DMS153 (cell line): ENCODE results near the gene ITIH3.

ENCODE experiments used
- DNase-seq: peaks from one replicate; lab custom pipeline; 2025; lab: John Stamatoyannopoulos, UW

The ITIH3 gene

DNA sequence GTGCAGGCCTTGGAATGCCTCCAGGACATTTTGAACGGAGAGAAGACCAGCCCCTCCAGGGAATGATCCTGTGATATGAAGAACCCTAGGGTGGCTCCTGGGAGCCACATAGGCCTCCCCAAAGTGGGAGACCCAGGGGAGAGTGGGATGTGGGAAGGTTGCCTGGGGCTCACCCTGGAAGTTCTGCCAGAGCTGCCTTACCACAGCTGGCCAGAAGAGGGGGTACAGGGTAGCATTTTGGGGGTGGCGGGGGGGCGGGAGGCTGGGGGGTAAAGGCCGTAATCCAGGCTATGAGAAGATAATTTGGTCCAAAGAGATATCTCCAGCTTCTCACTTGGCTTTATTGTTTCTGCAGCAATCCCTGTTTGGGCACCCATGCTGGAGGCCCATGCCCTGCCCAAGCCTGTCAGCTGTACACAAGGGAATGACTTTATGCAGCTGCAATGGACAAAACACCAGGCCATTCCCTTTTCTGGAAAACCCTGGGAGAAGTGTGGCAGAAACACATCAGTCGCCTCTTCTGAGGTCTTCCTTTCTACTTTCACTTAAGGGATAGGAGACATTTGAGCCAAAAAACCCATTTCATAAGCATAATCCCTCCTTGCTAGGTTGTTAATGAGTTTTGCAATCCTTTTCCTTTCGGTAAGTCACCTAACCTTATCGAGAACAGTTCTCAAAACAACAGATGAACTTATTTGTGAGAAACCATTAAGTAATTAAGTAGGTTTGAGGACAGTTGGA is 51.3 kb downstream of the ITIH3 start:
- no peak for DNase-seq

DNA sequence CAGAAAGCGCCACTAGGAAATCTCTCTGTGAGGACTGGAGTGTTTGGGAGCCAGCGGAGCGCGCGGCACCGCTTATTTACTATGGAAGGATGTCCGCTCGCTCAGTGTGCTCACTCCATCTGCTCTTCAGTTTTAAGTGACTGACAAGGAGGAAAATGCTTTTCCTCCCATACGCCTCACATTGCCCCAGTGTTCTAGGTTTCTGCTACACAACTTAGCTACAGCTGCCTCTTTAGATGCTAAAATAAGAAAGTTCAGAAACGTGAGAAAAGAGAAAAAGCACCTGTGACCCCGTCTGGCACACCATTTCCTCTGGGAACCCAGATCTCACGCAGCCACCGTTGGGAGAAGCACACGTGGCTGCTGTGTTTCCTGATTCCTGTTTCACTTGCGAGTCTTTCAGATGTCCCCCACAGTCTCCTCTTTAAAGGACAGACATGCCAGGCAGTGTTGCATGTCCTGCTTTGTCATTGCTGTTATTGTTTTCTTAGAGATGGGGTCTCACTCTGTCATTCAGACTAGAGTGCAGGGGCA is 51.9 kb downstream of the ITIH3 start:
- DNase-seq, result no peak

DNA sequence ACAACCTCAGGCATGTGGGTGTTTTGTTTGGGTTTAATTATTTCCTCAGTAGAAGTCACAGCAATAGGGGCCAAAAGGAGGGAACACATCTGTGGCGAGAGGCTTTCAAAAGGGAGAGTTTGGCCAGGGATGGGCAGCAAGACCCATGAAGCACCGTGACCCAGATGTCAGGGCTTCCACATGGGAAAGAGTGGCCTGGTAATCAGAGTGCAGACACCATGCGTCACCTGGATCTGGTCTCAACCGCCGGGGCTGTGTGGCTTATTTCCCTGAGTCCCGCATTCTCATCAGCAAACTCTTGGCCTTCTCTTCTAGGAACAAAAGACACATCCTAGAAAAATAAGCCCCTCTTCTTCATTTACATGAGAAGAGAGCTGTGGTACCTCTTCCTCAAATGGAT is 52.6 kb downstream of the ITIH3 start:
- DNase-seq, result no peak

DNA sequence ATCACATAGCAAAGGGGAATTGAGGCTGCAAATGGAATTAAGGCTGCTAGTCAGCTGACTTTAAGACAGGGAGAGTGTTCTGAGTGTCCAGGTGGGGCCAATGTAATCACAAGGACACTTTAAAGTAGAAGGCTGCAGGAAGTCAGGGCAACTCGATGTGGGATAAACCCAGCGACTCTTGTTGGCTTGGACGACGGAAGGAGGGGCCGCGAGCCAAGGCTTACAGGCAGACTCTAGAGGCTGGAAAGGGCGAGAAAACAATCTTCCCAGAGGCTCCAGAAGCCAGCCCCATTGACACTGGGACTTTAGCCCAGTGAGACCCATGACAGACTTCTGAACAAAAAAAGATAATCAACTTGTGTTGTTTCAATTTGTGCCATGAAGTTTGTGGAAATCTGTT is 53.1 kb downstream of the ITIH3 start:
- DNase-seq, result no peak

DNA sequence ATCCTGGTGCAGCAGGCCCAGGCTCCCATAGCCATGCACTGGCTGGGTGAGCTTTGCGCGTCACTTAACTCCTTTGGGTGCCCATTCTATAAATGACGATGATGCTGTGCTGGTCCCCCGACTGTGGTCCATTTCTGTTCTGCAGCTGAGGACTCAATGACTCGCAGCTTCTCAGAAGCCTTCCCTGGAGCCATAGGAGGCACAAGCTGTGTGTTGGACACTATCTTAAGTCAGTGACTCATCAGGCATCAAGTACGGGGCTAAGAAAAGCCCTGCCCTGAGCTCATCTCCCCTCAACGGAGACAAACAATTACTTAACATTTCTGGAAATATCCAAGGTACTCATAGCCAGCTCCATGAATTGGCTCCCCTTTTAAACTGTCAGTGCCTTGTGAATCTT is 54.0 kb downstream of the ITIH3 start:
- DNase-seq, result no peak

DNA sequence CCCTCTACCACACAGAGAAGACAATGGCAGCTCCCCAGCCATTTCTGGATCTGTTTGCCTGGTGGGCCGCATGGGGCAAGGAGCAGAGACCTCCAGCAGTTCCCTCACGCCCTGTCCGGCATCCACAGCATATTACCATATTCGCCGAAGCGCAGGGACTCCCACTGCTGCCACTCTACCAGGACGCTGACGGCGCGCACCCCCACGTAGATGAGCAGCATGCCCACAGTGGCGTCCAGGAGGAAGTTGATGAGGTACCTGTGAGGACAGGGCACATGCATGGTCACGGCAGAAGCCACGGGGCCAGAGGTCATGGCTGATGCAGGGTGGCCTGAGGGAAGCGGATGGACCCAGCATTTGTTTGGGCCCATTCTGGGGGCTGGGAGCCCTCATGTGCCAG is 55.1 kb downstream of the ITIH3 start:
- DNase-seq, result no peak

DNA sequence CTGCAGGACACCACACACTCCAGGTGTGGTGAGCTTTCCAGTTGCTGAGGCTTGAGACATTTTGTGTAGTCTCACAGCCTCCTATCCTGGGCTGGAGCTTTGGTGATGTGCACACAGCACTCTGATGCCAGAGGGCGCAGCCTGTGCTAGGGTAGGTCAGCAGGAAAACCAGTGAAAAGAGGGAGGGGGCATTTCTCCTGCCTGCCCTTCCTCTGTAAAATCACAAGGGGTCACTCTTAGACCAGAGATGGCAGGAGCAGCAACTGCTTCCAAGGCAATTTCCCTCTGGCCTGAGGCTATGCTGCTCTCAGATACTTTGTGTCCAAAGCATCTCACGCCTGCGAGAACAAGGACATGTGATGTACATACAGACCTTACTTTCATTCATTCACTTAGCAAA is 56.8 kb downstream of the ITIH3 start:
- DNase-seq, result no peak

DNA sequence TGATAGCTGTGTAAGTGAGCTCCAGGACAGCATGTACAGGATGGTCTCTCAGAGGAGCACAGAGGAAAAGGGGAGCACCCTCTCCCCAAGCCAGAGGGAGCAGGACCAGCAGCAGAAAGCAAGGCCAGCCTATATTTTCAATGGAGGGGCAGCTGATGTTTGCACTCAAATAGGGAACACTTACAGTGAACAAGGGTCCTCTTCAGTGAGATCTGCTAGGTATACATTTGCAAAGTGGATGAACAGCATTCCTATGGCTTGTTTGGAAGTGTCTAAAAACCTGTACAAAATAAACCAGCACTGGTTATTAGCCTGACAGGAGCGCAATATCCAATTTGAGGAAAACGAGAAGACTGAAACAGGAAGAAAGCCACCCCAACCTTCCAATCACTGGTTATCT is 57.8 kb downstream of the ITIH3 start:
- no peak for DNase-seq

DNA sequence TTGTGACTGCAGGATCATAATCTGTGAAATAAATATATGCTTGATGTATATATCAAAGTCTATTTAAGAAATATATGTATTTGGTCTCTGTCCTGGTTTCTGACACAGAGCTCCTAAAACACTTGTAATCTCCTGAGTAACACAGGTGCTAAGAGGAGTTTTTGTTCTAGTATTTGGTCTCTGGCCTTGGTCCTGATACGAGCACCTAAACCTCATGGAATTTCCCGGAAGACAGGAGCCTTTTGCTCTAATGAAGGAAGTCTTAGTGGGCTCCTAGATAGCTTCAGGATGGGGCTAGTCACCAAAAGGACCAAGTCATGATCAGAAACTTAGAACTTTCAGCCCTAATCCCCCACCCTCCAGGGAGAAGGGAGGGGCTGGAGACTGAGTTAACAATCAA is 59.4 kb downstream of the ITIH3 start:
- DNase-seq, result no peak

DNA sequence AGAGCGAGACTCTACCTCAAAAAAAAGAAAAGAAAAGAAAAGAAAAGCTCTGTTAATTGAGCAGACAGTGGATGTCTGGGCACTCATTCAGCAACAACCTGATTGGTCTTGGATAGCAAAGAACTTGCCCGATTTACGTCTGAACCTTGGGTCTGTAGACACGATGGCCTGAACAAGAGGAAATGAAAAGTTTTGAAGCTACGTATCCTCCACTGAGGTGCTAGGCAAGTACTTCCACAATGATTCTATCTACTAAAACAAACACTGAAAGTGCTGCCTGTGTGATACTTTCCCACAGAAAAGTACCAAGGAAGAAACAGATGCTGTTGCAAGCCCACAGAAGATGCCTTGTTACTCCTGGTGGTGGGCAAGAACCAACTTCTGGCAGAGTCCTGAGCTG is 62.1 kb downstream of the ITIH3 start:
- no peak for DNase-seq

DNA sequence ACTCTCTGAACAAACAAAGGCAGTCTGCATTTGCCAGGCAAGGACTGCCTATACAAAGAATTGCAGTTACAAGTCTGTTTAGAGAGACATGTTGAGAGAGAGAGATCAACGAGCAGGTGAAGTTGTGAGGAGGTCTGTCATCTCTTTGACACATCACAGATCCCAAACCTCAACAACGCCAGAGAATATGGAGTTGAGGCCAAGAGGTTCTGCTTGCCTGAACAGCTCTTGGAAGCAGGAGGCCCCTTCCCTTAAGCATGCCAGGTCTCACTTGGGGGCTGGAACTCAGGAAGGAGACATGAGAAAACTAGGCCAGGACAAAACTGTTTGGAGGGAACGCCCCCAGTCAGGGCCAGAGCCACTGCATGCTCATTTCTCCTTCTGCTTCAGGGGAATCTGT is 62.5 kb downstream of the ITIH3 start:
- no peak for DNase-seq

DNA sequence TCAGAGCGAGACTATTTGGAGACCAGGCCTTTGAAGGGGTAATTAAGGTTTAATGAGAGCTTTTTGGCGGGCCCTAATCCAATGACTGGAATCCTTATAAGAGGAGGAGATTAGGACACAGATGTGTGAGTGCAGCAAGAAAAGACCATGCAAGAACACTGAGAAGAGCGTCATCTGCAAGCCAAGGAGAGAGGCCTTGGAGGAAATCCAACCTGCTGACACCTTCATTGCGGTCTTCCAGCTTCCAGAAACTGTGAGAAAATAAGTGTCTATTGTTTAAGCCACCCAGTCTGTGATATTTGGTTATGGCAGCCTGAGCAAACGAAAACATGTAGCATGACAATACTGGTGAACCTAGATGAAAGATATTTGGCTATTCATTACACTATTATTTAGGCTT is 63.3 kb downstream of the ITIH3 start:
- no peak for DNase-seq
